IPS-NIHi7 (cell line): ENCODE measurements around the gene MSL1.

Experiments used
- DNase-seq: peaks from one replicate; pipeline ENCODE4 v3.0.0; 2012; ENCODE audit warnings: mixed read lengths; ENCODE audit errors: extremely low spot score

Gene MSL1

DNA sequence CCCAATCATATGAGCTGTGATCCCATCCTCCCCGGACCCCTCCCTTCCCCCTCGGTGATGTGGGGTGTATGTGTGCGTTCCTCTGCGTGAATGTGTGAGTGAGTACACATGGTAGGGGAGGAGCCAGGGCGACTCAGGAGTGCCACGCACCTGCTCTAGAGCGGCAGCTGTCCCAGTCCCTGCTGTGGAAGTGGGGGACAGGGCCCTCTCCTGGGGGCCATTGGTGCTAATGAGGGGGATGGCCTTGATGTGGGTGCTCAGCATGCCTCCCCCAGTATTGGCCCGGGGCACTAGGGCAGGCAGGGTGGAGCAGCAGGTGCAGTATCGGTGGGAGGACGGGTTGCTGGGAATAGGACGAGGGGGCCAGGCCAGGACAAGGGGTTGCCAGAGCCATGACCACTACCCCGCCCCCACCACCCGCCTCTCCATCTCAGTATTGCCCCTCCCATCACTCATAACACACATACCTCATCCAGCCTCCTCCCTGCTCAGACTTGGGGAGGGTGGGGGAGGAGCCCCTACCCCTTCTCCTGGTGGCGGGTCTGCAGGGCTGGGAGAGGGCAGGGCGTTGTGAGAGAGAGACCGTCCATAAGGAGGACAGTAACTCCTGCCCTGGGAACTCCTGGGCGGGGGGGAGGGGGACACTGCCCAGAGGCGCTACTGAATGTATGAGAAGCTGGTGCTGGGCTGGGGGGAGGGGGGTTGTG, 29.9 kb upstream of the MSL1 start:
- DNase-seq, result peak; percentile 37

DNA sequence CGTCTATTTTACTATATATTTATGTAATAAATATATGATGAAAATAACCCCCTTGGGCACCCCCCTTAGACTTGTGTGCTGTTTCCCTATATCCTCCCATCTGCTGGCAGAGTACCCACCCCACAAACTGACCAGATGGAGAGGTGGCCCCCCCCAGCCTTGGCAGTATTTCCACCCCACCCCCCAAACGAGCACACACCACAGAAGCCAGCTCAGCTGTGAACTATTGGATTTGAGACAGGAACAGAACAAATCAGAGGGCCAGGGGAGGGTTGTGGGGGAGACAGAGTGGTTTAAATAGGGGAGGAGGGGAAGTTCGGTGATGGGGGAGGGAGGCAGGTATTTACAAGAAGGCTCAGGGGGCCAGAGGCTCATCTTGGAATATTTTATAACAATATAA, 29.2 kb upstream of the MSL1 start:
- no peak for DNase-seq

DNA sequence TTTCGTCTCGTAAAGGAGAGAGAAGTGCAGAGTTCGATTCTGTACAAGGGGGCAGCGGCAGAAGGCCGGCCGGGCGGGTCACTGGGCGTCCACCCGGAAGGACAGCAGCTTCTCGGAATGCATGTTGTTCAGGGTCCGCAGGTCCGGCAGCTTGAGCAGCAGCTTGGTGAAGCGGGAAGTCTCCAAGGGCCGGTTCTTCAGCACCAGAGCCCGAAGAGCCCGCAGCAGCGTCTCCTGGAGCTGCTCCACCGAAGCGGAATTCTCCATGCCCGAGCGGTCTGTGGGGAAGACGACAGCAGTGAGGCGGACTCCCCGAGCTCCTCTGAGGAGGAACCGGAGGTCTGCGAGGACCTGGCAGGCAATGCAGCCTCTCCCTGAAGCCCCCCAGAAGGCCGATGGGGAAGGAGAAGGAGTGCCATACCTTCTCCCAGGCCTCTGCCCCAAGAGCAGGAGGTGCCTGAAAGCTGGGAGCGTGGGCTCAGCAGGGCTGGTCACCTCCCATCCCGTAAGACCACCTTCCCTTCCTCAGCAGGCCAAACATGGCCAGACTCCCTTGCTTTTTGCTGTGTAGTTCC, 28.7 kb upstream of the MSL1 start:
- no peak for DNase-seq

DNA sequence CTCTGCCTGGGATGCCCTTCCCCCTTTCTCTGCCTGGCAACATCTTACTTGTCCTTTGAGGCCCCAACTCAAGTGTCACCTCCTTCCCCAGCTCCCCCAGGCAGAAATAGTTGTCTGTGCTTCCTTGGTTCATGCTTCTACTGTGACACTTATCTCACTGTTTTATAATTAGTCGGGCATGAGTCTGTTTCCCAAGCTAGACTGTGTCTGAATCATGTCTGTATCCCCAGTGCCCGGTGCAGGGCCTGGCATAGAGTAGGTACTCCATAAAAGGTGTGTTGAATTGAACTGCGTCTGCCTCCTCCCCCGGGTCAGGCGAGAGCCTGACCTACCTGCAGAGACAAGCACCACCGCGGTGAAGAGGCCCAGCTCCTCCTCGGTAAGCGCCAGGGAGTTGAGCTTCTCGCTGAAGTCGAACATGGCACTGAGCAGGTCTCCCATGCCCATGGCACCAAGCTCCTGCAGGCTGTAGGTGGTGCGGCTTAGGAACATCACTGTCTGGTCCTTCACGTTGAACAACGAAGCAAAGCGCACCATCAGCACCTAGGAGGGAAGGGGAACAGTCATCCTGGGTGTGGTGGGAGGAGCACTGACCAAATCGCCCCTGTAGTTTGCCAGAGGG, 28.1 kb upstream of the MSL1 start:
- DNase-seq, result no peak

DNA sequence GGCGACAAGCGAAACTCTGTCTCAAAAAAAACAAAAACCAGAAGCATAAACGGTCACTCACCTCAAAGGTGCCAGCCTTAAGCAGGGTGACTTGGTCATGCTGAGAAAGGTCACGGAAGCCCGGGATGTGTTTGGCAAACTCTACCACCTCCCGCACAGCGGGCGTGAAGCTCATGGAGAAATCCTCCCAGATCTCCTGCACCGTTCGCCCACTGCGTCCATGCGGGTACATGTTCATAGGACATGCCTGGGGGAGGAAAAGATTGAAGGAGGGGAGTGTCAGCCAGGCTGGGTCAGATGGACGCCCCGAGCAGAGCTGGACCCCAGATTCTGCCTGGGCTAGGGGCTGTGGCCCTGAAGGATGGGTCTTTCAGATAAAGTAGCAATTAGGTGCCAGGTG, 26.9 kb upstream of the MSL1 start:
- DNase-seq, result no peak

DNA sequence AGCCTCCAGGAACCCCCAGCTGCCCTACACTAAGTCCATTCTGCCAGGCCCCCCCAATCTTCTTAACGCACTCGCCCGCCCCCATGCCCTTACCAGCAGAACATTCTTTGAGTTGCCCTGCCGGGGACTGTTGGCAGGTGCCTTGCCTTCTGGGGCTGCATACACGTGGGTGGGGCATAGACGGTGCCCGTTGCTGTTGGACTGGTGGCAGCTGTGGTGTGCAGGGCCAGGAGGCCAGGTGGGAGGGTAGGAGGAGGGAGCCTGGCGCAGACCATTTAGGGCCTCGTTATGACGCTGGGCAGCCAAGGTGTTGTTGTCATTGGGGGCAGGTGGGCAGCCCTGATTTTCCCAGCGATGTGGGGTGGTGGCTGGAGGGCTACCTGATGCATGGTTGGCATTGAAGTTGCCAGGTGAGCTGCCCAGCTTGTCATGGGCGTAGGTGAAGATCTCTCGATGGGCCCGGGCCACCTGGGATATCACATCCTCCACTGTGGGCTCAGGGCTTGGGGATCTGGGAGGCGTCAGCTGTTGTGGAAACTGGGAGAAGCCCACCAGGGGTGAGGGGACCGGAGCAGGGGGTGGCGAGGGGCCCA, 26.3 kb upstream of the MSL1 start:
- no peak for DNase-seq

DNA sequence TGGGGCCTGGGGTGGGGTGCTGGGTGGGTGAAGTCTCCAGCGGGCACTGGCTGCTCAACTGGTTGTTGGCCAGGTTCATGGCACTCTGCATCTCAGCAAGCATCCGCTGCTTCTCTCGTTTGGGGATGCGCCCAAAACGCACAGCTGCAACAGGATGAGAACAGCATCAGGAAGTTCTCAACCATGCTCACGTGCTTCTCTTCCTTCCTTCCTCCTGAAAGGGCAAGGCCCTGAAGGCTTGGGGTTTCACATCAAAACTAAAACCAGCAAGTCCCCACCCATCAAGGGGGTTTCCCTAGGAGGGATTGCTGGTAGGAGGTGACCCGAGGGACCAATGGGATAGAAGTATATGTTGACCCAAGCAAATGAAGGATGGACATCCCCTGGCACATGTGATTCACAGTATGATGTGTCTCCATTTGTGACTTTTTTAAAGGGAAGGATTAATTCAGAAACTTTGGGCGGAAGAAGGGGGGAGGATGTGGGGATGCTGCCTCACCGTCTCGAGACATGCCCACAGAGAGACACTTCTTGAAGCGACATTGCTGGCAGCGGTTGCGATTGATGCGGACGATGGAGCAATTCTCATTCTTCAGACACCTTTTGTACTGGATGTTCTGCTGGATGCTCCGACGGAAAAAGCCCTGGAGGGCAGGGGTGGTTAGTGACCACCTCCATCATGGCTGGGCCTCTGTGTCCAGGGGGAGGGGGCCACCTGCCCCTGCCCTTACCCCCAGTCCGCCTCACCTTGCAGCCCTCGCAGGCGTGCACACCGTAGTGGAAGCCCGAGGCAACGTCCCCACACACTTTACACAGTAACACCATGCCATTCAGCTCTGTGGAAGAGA, 25.6 kb upstream of the MSL1 start:
- no peak for DNase-seq

DNA sequence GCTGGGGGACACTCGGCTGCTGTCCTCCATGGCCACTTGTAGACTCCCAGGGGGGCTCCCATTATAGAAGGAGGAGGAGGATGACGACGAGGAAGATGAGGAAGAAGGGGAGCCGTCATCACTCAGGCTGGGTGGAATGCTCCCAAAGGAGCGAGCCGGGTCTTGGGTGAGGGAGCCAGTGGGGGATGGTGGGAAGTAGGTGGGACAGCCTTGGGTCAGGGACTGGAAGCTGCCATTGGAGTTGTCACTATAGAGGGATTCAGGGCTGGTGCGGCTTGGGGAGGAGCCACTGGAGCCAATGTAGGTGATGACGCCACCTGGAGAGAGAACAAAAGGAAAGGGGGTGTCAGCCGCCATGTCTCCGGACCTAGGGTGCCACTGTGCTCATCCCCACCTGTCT, 24.7 kb upstream of the MSL1 start:
- DNase-seq, result no peak

DNA sequence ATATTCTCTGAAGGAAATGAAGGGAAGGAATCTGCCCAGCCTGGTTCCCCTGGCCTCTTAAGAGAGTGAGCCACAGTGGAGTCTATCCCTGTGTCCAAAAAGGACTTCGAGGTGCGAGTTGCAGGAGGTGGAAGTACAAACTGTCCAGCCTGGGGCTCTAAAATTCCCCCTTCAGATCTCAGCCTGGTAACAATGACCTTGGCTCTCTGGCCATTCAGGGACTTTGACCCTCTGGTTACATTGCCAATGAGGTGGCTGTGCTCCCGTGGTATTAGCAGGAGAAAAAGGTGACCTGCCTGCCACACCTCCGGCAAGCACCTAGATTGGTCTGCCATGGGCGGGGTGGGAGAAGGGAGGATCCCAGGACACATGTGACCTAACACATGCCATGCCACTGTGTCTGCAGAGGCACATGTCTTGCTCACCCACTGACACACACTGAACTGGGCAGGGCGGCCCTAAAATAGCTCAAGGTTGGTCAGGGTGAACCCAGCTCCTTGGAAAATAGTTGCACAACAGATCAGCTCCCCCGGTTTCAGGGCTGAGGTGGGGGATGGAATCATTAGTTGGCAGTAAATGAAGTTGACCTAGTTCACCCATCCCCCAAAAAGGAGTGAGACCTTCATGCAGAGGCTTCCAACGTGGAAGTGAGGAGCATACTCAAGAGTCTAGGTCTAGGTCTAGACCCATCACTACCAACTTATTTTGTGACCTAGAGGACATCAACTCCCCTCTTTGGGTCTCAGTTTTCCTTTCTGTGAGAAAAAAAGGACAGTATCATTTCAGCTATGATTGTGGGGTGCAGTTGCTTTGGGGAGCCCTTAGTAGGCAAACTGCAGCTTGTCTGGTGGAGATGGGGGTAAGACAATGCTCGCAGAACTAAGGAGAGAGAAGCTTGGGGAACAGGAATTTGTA, 23.6 kb upstream of the MSL1 start:
- no peak for DNase-seq

DNA sequence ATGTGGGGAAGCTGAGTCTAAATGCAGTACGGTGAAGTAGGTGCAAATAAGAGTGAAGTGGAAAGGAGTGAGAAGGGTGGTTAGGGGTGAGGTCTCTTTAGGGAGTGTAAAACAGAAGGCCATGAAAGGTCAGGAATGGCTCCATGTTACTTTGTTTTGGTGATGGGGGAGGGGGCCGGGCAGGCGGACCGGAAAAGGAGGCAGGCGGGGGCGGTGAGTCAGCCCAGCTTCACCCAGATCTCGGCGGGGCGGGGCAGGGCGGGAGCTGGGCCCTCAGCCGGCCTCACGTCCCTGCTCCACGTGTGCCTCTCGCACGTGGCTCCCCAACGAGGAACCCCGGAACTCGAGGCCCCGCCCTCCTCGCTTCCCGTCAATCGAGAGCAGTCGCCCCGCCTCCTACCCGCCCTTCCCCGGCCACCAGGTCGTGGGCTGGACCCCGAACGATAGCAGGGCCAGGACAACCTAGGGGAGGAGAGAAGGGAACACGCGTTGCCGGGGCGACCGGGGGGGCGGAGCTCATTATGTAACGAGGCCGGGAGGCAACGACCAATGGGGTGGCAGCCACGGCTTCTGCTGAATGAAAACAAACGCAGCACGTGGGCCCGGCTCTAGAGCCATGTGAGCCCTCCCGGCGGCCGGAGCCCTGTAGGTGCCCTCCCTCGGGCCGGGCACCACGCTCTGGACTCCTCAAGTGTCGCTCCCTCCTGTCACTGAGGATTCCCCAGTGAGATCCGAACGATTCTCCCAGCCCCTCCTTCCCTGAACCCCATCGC, 22.7 kb upstream of the MSL1 start:
- DNase-seq, result peak; percentile 93

DNA sequence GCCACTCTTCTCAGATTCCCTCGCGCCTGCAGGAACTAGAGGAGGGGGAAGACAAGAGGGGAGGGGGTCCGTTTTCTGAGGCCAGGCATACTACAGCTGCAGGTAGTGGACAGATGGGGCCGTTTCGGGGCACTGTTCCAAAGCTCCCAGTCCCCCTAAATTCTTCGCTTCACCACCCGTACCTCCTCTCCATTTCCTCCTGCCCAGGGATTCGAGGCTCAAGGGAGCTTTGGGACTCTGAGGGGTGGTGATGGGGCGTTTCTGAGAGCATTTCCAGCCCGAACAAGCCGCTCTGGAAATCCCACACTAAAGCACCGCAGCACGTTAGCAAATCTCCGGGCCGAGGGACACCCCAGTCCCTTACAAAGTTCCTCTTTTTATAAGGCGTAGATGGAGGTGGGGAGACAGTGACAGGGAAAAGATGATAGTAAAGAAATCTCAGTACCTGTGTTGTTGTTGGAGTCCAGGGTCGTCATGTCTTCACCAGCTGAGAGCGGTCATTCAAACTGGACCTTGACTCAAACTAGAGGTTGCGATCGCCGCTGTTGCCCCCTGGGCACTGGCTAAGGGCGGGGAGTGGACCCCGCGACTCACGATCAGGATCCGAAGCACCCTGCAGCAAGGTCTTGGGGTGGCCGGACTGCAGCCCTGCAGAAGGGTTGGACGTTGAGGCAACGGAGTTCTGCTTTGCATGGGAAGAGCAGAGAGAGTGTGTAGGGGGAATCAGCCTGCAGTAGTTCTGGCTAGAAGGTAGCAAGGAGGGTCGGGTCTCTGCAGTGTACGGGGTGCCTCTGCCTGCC, 22.0 kb upstream of the MSL1 start:
- DNase-seq, result no peak

DNA sequence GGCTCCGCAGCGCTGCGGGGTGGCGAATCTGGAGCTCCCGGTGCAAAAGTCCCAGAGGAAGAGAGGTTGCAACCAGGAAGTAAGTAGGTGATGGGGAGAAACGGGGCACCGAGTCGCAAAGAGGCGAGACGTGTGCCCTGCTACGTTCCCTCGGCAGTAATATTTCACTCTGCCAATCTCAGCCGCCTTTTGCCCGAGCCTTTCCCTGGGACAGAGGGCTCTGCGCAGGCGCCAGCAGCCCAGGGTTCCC, 21.4 kb upstream of the MSL1 start, which contains the start of gene NR1D1:
Gene NR1D1, minus strand, starts transcription at position 171 of the 250 bp plus-strand sequence. CDS start 495 bp downstream, outside the sequence.
- no peak for DNase-seq

DNA sequence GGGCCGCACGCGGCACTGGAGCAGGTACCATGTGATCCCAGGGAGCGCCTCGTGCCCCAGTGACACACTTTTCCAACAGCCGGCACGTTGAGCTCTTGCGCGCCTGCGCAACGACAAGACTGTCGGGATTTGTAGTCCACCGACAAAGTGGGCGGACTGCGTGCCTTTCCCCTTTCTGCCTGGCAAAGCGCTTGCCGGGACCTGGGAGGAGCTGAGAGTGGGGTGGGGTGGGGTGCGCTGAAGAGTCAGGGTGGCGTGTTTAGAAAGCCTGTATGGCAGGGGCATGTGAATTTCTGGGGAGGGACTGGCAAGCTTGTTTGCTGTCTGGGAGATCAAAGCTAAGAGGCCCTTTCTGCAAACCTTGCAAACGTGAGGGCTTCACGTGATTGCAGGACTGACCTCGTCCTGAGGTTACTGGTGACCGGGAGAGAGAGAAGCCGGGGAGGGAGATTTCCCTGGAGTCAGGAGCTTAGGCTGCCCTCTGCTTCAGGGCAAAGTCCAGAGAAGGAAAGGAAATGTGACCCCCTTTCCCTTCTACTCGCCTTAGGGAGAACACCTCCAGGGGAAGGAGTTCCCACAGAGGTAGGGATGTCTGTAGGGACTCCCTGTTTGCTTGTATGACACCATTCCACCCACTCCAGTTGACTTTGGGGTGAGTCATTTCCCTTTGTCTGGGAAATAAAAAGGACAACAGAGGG, 21.0 kb upstream of the MSL1 start:
- DNase-seq, result peak; percentile 93

DNA sequence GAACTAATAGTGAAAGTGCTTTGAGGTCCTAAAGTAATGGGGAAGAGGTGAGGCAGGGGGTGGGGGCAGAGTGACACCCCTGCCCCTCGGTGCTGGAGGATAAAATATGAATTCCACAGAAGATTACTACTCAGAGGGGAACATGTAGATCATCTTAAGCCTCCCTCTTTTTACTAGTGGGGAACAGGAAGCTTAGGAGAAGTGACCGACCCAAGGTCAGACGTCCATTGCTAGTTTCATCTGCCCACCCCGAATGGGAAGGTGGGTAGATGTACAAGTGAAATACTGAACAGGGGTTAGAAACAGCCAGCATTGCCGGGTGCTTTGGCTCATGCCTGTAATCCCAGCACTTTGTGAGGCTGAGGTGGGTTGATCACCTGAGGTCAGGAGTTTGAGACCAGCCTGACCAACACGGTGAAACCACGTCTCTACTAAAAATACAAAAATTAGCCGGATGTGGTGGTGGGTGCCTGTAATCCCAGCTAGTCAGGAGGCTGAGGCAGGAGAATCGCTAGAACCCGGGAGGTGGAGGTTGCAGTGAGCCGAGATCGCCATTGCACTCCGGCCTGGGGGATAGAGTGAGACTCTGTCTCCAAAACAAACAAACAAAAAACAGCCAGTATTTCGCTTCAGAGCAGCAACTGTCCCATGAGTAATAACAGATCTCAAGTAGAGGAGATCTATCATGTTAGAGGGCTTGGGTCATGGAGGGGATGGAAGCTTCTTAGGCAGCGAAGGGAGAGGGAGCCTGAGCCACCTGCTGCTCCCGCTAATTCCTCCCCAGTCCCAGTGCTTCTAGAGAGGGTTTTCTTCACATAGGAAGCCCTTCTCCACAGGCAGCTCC, 20.2 kb upstream of the MSL1 start:
- DNase-seq, result no peak

DNA sequence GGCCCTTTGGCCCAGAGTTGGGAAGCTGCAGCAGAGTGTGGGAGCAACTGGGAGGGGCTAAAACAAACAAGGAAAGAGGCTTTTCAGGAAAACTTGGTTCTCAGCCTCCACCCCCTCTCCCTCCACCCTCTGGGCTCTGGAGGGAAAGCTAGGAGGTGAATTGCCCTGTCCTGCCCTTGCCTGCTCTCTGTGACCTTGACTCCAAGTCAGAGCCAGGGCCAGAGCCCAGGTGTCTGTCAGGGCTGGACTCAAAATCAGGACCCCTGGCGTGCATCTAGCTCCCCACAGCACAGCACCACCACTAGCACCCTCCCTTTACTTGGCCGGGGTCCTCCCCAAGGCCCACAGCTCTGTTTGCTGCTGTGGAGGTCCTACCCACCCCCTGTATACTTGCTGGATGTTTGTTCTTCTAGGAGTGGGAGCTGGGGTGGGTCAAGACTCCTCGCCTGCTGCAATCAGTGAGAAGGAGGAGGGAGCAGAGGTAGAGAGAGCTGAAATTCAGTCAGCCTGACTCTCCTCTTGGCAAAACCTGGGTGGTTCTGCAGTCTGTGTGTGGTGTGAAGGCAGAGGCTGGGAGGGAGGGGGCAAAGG, 18.6 kb upstream of the MSL1 start:
- DNase-seq, result no peak

DNA sequence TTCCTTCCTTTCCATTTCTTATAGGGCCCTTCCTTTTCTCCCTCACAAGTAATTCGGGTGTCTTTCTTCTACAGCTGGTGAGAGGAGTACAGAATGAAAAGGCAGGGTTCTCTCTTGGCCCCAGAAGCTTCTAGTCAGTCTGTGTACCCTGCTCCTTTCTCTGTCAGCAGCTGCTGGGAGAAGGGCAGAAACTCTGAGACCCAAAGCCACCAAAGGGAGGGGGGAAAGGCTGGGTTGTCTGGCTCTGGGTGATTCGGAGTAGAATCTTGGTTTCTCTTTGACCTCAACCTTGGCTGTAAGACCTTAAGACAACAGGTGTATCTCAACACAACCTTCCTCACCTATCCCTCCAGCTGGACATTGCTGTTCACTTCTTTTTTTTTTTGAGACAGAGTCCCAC, 18.1 kb upstream of the MSL1 start:
- DNase-seq, result no peak

DNA sequence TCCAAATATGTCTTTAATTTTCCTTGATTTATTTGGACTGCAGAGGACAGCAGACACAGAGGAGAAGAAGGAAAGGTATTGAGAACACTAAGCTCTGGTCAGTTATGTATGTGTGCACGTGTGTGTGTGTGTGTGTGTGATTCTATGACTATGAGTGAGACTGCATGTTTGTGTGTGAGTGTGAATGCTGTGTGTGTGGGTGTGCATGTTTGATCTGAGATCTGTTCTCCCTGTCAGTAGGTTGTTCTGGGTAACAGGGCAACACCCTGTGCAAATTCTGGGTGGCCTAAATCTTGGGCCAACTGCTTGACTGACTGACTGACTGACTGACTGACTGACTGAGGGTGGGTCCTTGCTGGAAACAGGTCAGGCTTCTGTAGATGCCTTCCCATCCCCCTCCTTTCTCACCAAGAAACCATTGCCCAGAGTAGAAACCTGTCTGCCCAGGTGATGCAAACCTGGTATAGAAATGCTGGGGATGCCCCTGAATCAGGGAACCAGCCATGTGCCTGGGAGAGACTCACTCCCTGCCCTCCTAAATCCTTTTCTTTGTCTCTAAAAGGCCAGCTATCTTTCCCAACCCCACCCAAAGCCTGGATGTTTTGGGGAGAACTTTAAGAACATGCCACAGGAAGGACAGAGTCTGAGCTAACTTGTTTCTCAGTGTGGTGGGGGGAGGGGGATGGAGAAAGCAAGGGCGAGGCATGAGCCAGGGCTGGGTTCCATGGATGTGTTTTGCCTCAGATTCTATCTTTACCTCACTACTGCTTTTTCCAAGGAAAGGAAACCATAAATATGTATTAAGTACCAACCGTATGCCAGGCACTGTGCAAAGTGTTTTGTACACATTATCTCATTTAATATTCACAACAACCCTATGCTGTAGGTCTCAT, 16.9 kb upstream of the MSL1 start:
- no peak for DNase-seq
